NCI-H748 treated with DMSO at 0.1 percent for 48 hours (cell line): ENCODE results near the gene ADPRH.
"Not testable (repeated sequence)": the region's sequence is repeated elsewhere in the genome, so short reads cannot be mapped to it uniquely, and the experiment has no call there.

Source experiments
- DNase-seq: peaks from one replicate; lab custom pipeline; 2025; lab: John Stamatoyannopoulos, UW

ADPRH gene

DNA sequence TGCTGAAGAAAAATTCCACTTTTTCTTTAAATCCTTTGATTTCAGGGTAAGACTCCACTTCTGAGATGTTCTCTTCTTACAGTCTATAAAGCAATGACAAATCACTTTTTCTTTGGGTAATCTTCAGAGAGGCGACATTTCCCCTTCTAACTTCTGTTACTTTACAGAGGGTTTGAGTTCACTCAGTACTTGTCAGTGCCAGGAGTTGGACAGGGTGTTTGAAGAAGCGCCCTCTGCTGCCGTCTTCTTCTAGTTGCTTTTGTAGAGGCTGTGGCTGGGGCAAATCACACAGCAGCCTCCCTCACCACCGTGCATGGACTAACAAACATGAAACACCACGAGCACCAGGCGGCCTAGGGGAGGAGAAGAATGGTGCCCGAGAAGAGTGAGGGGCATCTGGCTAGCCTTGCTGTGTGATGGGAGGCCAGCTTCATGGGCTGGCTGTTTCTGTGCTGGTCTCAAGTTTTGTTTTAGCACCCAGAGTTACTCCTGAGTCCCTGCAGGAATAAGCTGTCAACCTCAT lies 19.8 kb upstream of the ADPRH start, which contains the start of gene CD80:
Gene CD80, minus strand, starts transcription at position 174 of the 523 bp plus-strand sequence. CDS start 1,886 bp downstream, outside the sequence.
- DNase-seq: peak; percentile 6

GRCh38 chr3:119560160-119560559 lies 19.1 kb upstream of the ADPRH start:
- no peak for DNase-seq

DNA sequence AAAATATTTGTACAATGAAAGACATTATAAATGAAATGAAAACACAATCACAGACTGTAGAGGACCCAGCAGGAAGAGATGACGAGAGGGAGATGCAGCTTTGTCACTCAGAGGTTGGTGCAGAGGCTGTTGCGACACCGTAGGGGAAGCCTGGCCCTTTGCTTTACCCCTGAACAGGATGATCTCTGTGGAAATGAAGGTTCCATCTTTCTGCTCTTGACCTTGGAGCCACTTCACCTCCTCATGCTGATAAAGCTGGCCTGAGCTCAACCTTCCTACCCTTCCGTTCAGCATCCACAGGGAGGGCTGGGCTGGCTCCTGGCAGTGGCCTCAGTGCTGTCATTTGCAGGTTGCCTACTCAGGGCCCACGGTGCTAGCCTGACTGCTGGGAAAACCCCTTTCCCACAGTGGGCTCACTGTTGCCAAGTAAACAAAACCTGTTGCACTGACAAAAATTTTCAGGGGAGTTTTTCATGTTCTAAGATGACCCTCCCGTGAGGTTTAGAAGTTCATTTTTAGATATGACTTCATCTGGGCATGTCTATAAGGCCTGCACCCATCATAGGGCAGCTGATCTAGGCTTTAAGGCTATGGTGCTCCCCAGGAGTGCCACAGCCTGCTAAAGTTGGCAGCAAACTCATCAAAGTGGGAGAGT lies 16.9 kb upstream of the ADPRH start:
- no peak for DNase-seq

- DNase-seq: not testable (repeated sequence)
Observed at GRCh38 chr3:119563334-119563733, 16.0 kb upstream of the ADPRH start.

DNA sequence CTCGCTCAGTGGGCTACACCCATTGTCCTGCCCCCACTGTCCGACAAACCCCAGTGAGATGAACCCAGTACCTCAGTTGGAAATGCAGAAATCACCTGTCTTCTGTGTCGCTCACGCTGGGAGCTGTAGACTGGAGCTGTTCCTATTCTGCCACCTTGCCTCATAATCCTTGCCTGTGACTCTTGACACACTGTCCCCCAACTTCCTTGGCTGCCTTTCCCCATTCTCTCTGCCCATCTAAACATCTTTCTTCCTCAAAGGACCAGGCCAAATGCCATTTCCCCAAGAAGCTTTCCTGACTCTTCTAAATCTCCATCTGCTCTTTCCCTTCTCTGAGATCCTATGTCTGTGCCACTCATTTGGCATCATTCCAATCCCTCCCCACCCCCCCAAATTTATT lies 10.1 kb upstream of the ADPRH start:
- no peak for DNase-seq

GRCh38 chr3:119570229-119570628 lies 9.1 kb upstream of the ADPRH start:
- DNase-seq: no peak

GRCh38 chr3:119571230-119571629 lies 8.1 kb upstream of the ADPRH start:
- DNase-seq: no peak

DNA sequence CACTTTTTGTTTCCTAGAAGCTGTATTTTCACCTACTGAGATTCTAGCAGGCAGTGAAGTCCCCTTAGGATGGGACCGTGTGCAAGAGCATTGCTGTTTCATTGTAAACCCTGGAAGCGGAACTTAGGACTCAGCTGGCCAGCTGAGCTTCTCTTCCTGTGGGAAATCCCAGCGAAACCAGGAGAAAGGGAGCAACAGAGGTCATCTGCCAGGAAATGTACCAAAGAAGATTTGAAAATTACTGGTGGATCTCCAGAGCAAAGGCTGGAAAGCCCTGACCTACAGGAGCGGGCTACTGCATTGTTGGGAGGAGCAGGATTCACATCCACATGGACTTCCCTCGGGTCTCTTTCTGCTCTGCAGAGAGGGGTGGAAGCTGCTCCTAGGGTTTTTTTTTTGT lies 7.6 kb upstream of the ADPRH start:
- DNase-seq: no peak

DNA sequence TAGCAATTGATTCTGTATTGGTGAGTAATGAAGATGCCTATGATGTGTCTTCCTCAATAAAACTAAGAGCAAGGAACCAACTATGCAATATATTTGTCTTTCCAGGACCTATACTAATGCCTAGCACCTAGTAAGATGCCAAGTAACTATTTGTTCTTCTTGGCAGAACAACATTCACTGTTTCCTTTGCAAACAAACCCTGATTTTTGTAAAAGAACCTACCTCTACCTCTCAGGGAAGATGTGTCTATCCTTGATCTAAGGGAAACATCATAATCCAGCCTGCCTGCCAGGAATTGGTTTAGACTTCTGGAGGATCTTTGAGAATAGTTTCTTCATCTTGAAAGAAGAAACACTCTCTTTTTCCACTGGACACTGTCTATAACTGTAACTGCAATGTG lies 3.8 kb upstream of the ADPRH start:
- DNase-seq: no peak

DNA sequence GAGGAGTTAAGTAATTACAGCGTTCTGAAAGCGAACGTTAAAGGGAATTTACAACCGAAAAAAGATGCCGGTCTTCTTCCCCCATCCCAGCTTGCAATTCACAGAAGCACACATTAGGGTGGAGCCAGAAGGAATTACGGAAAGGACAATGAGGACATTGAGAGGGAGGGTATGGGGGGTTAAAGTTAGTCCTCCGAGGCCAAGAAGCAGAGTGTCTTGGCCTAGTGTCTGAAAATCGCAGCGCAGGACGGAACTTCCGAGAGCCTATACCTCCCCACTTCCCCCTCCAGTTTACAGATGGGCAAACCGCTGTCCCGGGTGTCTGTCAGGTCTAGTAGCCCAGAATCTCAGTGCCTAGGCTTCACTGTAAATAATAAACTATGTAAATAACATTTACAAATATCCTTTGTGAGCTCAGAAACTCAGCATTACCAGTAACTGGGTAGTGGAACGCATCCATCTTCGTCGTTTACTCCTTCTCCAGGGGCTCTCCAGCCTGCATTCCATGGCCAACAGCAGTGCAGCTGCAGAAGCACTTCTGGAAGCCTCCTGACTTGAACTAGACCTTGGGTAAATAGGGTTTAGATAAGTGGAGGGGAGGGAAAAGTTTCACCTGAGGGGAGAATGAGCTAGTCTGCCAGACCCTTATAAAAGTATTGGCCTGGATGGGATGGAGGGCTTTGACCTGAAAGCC lies 922 bp downstream of the ADPRH start:
- no peak for DNase-seq

DNA sequence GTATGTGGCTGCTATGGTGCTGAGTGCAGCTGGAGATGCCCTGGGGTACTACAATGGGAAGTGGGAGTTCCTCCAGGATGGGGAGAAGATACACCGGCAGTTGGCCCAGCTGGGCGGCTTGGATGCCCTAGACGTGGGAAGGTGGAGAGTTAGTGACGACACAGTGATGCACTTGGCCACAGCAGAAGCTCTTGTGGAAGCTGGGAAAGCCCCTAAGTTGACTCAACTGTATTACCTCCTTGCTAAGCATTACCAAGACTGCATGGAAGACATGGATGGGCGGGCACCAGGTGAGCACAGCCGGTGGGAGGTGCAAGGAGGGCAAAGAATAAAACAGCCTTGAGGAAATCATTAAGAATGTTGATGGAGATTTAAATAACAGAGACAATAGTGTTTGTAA lies 2.9 kb downstream of the ADPRH start:
- no peak for DNase-seq

GRCh38 chr3:119585208-119585607 lies 5.9 kb downstream of the ADPRH start:
- no peak for DNase-seq

- DNase-seq: no peak
Observed at GRCh38 chr3:119585856-119586570, 6.7 kb downstream of the ADPRH start.

DNA sequence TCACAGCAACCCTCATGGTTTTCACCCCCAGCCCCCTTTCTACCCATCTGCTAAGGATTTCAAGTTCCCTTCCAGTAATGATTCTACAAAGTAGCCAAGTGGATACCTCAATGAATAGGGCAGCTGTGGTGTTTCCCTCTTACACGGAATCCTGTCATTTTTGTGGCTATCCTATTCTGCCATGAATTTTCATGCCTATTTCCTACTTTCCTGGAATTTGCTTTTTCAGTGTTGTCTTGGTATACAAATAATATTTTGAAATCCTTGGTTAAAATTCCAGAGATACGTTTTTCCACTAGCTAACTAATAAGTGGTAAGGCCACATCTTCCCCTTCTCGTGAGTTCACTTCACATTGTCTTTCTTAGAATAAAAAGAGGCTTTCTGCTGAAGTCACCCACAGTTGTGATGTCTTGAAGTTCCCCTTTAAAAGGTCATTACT lies 7.5 kb downstream of the ADPRH start:
- DNase-seq: no peak

DNA sequence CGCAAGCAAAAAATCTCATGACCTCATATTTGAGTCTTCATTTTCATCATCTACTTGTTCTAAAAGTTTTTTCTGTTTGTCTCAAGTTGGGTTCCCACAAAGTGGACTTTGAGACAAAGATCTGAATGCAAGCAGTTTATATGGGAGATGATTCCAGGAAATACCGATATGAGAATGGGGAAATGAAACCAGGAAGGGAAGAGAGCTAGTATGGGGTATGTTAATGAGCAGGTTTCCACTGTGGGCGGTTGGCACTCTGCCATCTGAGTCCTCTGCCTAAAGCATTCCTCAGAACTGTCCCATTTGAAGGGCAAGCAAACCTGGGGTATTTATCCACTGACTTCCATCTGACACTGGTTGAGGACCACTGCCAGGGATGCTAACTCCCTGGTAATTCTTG lies 8.8 kb downstream of the ADPRH start:
- DNase-seq: no peak

DNA sequence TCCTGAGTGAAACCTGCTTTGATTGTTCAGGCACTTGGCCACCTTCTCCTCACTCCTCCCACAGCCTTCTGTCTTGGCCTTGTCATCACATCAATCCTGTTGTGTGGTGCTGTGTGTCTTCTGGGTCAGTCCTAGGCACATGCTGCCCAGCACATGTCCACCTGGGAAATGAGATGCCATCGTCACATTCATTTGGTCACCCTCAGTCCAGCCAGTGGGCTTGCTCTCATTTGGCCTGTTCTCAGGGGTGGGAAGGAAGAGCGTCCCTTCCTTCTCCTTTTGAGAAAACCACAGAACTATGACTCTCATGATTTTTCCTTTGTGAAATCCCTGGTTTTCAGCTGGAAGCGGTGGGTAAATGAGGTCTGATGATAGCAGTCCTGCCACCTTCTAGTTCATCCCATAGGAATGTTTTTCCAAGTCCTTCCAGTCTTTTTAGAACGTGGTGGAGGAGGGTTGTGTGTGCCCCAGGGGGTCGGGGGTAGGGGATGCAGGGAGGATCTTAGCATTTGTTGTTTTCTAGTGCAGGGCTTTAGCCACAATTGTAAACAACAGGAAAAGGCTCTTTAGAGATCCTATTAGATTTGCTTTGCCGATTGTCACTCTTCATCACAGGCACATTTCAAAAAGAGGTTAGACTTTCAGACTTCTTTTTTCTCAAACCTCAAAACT lies 9.9 kb downstream of the ADPRH start:
- no peak for DNase-seq

DNA sequence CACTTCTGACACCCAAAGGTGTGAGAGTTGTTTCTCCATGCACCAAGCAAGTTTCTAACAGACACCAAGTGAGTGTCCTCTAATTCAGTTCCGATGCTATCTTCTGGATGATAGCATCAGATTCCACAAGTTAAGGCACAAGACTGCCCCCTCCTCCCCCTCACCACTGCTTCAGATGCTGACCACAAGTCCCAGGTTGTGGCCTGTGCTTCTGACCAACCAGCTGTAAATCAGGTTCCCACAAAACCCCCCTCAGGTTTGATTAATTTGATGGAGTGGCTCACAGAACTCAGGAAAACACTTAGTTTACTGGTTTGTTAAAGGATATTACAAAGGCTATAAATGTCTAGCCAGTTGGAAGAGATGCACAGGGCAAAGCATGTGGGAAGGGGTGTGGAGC lies 11.4 kb downstream of the ADPRH start:
- no peak for DNase-seq

DNA sequence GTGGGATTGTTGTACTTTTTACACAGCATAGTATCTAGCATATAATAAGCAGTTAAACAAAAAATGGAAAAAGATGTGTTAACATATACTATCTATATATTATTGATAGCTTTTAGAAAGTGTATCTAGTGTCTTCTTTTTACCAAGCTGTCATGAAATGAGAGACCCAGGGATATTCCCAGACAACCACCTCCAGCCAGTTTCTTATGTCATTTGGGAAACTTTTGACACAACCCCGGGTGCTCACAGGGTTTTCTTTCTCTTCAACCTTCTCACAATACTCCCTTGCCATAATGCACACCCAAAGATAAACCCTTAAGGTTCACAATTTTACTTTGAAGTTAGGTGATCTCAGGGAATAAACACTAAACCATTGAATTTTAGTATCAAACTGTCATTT lies 13.6 kb downstream of the ADPRH start:
- no peak for DNase-seq

GRCh38 chr3:119594066-119594465 lies 14.8 kb downstream of the ADPRH start:
- DNase-seq: no peak

- DNase-seq: not testable (repeated sequence)
Observed at GRCh38 chr3:119594929-119595328, 15.6 kb downstream of the ADPRH start.

GRCh38 chr3:119595639-119596334 lies 16.5 kb downstream of the ADPRH start:
- DNase-seq: no peak

DNA sequence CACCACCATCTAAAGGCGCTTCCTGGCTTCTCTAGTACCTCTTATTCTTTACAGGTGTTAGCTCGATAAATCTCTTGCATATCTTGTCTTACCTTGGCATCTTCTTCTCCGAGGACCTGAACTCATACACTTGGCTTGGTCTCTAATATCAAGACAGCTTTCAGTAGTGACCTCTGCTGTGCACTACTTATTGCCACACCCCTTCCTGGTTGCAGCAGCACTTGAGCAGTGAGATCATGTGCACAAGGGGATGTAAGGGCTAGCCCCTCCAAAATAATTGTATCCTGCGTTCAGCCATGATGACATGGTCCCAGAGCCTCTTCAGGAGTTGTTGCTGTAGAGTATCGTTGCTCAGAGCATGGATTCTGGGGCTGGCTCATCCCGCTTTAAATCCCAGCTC lies 17.1 kb downstream of the ADPRH start:
- DNase-seq: no peak
